HG03025 (cell line): ENCODE results near the gene POLG.

Experiments used
- ATAC-seq: cut with Tn5 transposase; IDR thresholded peaks from one replicate; pipeline ENCODE4 v1.9.1; 2021; ENCODE audit warnings: mild to moderate bottlenecking, moderate library complexity; ENCODE audit not compliant: unreplicated experiment, low FRiP score

The POLG gene

GRCh38 chr15:89358435-89358754, 23.8 kb upstream of the POLG start:
- ATAC-seq = no peak

GRCh38 chr15:89356634-89357298, 22.1 kb upstream of the POLG start:
- no peak for ATAC-seq

DNA sequence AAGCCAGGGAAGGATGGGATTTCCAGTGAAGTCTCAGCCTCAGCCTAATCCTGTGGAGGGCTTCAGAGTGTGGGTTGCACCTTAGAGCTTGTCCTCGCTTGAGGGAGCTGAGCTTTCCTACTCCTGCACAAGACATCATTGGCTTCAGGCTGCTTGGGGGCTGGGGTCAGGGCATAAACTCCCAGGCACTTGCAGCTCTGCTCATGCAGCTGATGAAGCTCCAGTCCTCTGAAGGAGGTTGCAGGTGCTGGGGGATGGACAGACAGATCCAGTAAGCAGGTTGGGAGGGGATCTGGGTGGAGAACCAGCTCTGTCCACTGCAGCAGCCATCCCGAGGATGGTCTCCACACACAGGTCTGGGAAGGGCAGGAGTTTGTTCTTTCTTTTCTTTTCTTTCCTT, 19.4 kb upstream of the POLG start:
- ATAC-seq = no peak

DNA sequence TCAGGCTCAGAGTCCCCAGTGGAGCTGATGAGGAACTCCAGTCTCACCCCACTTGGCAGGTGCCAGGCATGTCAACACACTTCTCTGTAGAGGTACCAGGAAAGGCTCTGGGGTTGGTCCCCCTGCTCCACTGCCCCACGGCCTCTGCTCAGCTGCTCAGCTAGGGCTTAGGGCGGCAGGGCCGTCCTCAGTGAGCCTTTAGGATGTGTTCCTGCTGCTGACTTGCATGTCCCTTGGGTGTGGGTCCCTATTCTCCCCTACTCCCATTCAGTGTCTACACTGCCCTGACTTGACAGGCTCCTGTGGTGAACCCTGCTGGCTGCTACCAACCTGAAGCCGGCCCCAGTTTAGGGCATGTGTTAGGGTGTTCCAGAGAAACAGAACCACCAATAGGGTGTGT, 17.9 kb upstream of the POLG start:
- ATAC-seq = no peak

DNA sequence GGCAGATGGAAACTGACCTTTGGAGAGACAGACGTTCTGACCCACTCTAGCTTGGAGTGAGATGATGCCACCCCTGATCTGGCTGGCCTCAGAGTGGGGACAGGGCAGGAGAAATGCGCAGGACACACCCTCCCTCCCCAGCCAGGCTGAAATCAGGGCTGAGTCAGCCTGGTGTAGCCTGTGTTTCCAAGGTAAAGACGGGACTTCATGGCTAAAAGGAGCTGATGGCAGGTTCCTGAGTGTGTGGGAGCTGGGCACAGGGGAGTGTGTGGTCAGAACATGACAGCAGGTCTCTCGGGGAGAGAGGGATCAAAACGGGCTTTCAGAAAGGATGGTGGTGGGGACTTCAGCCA, 14.6 kb upstream of the POLG start:
- no peak for ATAC-seq

GRCh38 chr15:89346516-89347231, 12.1 kb upstream of the POLG start:
- no peak for ATAC-seq

DNA sequence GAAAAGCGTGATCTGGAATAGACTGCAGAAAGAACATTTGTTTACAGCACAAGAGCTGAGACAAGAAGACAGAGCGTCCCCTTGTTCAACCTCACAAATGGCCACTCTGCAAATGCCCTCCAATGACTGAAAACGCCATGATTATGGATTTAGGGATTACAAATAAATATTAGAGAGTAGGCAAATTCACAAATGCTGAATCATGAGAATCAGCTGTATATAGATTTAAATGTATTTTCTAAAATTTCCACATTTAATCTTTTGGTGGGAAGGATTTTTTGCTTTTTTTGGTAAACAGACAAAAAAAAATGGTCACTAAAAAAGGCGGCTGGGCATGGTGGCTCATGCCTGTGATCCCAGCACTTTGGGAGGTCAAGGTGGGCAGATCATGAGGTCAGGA, 10.6 kb upstream of the POLG start:
- no peak for ATAC-seq

DNA sequence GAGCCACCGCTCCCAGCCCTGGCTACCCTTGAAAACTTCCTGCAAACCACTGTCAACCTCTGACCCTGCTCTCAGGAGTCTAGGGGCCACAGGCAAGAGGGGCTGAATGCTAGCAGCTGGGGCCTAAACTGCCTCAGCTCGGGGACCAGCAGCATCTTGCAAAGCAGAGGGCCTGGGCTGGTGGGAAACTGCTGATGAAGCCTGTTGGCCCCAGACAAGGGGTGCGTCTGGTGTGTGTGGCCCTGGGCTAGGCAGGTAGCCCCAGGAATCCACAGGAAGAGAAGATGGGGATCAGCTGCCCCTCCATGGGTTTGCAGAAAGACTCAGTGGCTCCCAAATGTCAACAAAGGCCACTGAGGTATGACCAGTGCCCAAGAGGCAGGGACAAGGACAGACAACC, 8.2 kb upstream of the POLG start:
- ATAC-seq = no peak

DNA sequence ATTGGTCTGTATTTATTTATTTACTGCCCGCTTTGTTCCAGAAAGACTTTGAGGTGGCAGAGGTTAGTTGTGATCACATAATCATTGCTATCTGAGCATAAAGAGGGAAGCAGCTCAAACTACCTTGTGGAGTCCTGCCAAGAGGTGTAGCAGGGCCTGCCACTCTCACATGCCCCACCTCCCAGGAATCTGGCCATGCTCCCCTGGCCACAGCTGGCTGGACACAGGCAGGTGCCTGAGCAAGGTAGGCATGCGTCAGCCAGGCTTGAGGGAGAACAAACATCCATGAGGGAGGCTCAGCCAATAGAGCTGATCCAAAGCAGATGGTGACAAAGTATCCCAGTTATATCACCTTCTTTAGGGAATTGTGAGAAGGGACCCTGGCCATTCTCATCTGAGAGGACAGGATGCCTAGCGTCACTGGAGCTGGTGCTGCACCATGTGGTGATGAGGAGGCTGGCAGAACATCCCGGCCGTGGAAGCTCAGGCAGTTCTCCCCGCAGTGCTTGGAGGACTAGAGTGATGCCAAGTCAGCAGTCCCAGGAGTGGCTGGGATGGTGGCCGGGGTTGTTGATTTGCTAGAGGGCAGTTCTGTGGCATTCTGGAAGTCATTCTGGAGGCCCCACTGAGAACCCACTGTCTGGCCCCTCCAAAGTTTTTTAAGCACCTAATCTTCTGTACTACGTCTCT, 6.8 kb upstream of the POLG start:
- ATAC-seq = no peak

DNA sequence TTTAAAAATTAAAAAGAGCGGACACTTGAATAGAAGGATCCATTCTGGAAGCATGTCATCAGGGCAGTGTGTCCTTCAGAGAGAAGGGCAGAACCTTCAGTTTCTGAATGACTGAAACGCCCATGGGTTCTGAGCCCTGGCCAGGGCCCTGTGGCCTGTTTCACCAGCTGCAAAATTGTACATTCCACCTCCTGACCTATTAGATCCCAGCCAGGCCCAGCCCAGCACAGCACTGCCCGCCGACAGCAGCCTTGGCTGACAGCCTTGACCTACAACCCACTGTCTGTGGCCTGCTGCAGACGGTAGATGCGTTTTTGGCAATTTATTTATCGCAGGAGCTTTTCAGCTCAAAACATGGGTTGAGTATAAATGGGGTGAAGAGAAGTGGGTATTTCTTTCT, 5.9 kb upstream of the POLG start:
- ATAC-seq = no peak

DNA sequence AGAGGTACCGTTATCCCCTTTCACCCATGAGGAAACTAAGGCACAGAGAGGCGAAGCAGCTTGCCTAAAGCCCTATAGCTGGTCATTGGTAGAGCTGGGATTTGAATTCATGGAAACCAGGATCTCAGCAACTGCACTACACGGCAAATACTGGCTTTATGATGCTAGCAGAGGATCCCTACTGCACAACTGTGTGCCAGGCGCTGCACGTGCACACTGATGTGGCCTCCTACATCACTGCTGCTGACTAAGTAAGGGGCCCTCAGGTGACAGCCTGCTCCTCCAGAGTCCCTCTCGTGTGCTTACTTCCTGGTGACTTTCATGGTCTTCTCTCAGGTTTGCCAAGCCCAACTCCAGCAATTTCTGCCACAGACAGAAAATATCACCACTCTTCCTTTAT, 3.4 kb upstream of the POLG start:
- ATAC-seq = no peak

GRCh38 chr15:89335298-89336041, 846 bp upstream of the POLG start:
- no peak for ATAC-seq

GRCh38 chr15:89333959-89334509, 590 bp downstream of the POLG start:
- ATAC-seq = peak; percentile 26

- ATAC-seq = no peak
These were observed 1.4 kb downstream of the POLG start for GRCh38 chr15:89333011-89333860.

- ATAC-seq = no peak
These were observed 2.2 kb downstream of the POLG start for GRCh38 chr15:89332446-89332845.

DNA sequence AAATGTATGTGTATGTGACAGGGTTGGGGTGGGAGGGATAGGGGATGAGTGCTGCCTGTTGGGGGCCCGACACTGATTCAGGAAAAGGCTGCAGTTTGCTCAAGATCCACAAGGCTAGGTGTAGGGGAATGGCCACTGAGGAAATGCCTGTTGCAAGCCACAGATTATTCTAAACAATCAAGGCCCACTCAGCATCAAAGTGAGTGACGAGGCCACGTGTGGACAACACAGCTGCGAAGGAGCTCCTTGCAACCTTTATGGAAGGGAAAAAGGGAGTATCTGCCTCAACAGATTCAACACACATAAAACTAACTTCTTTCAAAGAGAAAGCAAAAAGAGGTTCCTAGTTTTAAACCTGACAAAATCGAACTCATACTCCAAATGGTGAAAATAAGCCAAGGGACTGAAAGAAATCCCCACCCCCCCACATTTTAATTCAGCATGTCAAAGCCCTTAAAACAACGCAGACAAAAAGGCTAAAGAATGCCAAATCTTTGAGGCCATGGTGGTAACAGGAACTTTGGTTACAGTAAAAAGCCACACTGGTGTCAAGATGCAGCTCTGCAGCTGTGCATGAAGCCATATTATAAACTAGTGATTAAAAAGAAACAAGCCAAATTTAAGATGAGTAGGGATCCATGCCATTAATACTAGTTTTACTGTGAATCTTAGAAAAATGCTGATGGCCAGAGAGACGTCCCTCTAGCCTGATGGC, 3.6 kb downstream of the POLG start:
- no peak for ATAC-seq

- no peak for ATAC-seq
These were observed 4.5 kb downstream of the POLG start for GRCh38 chr15:89330119-89330518.

DNA sequence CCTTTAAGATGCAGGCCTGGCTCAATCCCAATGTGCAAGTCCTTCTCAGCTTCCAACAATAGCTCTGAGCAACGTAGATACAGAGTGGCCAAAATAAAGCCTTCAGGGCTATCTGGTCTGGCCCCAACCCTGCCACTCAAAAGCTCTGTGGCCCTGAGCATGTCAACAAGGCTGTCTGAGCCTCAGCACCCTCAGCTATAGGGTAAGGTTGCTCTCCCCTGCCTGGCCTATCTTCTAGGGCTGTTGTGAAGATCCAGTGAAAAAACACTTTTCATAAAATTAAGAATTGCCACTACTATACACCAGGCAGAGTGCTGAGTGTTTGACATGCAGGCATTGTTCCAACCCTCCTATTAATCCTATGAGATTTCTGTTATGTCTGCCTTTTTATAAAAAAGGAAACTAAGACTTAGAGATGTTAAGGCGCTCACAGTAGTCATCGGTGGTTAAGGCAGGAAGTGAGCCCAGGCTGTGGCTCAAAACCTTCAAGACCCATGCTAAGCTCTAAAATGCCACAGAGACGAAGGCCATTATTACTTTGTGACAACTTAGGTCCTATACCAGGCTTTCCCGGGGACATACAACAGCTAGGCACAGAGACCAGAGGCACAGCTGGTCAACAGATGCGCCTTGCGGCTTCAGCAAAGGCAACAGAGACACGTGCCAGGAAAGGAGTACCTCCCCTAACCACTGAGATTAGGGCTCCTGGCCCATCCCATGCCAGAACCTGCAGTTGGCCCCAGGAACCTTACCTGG, 5.1 kb downstream of the POLG start:
- ATAC-seq = no peak
